ENCODE measurements around the gene ATP9B. TPM values are rescaled to one million over a fixed set of nuclear protein-coding genes. Genes with fewer than 3 reads are reported as not detected.
"Not testable (repeated sequence)": the region's sequence is repeated elsewhere in the genome, so short reads cannot be mapped to it uniquely, and the experiment has no call there.

Gene ATP9B
- total and polyA plus RNA-seq, 4 donors = 7.1 to 31.4 (median 15.5) TPM

DNA sequence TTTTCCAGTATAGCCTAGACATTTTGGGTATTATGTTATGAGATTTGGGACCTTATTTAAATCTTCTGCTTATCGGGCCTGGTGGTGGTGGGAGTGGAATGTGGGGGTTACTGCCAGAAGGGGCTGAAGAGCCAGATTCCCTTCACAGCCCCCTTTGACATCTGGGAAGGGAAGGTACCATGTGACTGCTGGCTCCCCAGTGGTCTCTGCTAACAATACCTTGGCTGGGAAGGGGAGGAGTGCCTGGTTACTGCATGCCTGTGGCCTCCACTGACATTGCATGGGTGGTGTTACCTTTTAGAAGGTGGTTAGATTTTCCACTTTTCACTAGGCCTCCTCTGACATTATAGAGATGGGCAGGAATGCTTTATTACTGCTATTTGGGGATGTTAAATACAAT is 8.0 kb downstream of the ATP9B start:
- Histone ChIP-seq H3K9ac (ENCODE audit: low read depth in 1 of 2, low read length in 2 of 2) (no peak overlapping the region), H3K9me3 (ENCODE audit: control insufficient read depth in 4 of 4, low read length in 3 of 4) (peaks cover 0 to 2% (median 0%) of the 10 kb centered on the region in 4 donors), H3K36me3 (ENCODE audit: control insufficient read depth in 4 of 4, insufficient read depth in 3 of 4, low read depth in 1 of 4, low read length in 3 of 4) (peaks cover 0 to 2% (median 0%) of the 10 kb centered on the region in 4 donors), H3K4me1 (ENCODE audit: control insufficient read depth in 4 of 4, insufficient read depth in 4 of 4, low read length in 3 of 4) (no peaks in the 10 kb centered on the region), H3K27ac (ENCODE audit: low read depth in 1 of 2, low read length in 2 of 2) (no peak overlapping the region), H3K4me3 (ENCODE audit: low read depth in 1 of 3, low read length in 3 of 3) (no peak overlapping the region), H3K27me3 (ENCODE audit: control insufficient read depth in 4 of 4, insufficient read depth in 4 of 4, low read length in 3 of 4) (no peaks in the 10 kb centered on the region)
- no peak for TF ChIP-seq RAD21 (IDR thresholded peaks at IDR 0.05)
- TF ChIP-seq SP1 (IDR thresholded peaks at IDR 0.05) = no peak
- TF ChIP-seq NR2F2 (IDR thresholded peaks at IDR 0.05) = no peak
- TF ChIP-seq YY1 (IDR thresholded peaks at IDR 0.05) = no peak
- TF ChIP-seq, protein P1, sequence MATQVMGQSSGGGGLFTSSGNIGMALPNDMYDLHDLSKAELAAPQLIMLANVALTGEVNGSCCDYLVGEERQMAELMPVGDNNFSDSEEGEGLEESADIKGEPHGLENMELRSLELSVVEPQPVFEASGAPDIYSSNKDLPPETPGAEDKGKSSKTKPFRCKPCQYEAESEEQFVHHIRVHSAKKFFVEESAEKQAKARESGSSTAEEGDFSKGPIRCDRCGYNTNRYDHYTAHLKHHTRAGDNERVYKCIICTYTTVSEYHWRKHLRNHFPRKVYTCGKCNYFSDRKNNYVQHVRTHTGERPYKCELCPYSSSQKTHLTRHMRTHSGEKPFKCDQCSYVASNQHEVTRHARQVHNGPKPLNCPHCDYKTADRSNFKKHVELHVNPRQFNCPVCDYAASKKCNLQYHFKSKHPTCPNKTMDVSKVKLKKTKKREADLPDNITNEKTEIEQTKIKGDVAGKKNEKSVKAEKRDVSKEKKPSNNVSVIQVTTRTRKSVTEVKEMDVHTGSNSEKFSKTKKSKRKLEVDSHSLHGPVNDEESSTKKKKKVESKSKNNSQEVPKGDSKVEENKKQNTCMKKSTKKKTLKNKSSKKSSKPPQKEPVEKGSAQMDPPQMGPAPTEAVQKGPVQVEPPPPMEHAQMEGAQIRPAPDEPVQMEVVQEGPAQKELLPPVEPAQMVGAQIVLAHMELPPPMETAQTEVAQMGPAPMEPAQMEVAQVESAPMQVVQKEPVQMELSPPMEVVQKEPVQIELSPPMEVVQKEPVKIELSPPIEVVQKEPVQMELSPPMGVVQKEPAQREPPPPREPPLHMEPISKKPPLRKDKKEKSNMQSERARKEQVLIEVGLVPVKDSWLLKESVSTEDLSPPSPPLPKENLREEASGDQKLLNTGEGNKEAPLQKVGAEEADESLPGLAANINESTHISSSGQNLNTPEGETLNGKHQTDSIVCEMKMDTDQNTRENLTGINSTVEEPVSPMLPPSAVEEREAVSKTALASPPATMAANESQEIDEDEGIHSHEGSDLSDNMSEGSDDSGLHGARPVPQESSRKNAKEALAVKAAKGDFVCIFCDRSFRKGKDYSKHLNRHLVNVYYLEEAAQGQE (IDR thresholded peaks at IDR 0.05) = no peak
- TF ChIP-seq, protein P2, sequence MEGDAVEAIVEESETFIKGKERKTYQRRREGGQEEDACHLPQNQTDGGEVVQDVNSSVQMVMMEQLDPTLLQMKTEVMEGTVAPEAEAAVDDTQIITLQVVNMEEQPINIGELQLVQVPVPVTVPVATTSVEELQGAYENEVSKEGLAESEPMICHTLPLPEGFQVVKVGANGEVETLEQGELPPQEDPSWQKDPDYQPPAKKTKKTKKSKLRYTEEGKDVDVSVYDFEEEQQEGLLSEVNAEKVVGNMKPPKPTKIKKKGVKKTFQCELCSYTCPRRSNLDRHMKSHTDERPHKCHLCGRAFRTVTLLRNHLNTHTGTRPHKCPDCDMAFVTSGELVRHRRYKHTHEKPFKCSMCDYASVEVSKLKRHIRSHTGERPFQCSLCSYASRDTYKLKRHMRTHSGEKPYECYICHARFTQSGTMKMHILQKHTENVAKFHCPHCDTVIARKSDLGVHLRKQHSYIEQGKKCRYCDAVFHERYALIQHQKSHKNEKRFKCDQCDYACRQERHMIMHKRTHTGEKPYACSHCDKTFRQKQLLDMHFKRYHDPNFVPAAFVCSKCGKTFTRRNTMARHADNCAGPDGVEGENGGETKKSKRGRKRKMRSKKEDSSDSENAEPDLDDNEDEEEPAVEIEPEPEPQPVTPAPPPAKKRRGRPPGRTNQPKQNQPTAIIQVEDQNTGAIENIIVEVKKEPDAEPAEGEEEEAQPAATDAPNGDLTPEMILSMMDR (IDR thresholded peaks at IDR 0.05; ENCODE audit: low read depth, low read length, missing input control) = no peak
- TF ChIP-seq EGR1 (IDR thresholded peaks at IDR 0.05; ENCODE audit: low read depth in 2 of 2) = no peak
- no peak for TF ChIP-seq JUND (IDR thresholded peaks at IDR 0.05)
- no peak for DNase-seq (ENCODE audit: low spot score)
- 92% methylated on average over 1 of the region's 1 CpG for WGBS

DNA sequence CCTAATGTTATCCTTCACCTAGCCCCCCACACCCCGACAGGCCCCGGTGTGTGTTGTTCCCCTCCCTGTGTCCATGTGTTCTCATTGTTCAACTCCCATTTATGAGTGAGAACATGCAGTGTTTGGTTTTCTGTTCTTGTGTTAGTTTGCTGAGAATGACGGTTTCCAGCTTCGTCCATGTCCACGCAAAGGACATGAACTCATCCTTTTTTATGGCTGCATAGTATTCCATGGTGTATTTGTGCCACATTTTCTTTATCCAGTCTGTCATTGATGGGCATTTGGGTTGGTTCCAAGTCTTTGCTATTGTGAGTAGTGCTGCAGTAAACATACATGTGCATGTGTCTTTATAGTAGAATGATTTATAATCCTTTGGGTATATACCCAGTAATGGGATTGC is 9.6 kb downstream of the ATP9B start:
- H3K27ac ChIP-seq (ENCODE audit: low read depth in 1 of 2, low read length in 2 of 2); H3K9ac ChIP-seq (ENCODE audit: low read depth in 1 of 2, low read length in 2 of 2); H3K36me3 ChIP-seq (ENCODE audit: control insufficient read depth in 4 of 4, insufficient read depth in 3 of 4, low read depth in 1 of 4, low read length in 3 of 4); DNase-seq (ENCODE audit: low spot score); H3K4me1 ChIP-seq (ENCODE audit: control insufficient read depth in 4 of 4, insufficient read depth in 4 of 4, low read length in 3 of 4); H3K27me3 ChIP-seq (ENCODE audit: control insufficient read depth in 4 of 4, insufficient read depth in 4 of 4, low read length in 3 of 4); H3K9me3 ChIP-seq (ENCODE audit: control insufficient read depth in 4 of 4, low read length in 3 of 4); H3K4me3 ChIP-seq (ENCODE audit: low read depth in 1 of 3, low read length in 3 of 3): not testable (repeated sequence)
- 97% methylated on average over 5 of the region's 5 CpGs for WGBS

DNA sequence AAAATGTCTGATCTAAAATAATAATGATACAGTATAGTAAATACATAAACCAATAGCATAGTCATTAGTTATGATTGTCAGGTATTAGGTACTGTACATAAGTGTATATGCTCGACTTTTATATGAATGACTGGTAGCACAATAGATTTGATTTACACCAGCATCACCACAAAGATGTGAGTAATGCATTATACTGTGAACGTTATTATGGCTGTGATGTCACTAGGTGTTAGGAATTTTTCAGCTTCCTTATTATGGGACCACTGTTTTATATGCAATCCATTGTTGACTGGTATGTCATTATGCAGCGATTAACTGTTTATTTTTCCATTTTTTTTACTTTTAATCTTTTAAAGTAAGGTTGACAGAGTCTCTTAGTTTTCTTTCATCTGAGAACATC is 23.7 kb downstream of the ATP9B start:
- TF ChIP-seq HNF4G (IDR thresholded peaks at IDR 0.05) = no peak
- TF ChIP-seq JUND (IDR thresholded peaks at IDR 0.05) = no peak
- TF ChIP-seq YY1 (IDR thresholded peaks at IDR 0.05) = no peak
- TF ChIP-seq, protein P3, sequence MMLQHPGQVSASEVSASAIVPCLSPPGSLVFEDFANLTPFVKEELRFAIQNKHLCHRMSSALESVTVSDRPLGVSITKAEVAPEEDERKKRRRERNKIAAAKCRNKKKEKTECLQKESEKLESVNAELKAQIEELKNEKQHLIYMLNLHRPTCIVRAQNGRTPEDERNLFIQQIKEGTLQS (IDR thresholded peaks at IDR 0.05) = no peak
- TF ChIP-seq RAD21 (IDR thresholded peaks at IDR 0.05) = no peak
- TF ChIP-seq HNF4A (conservative IDR thresholded peaks at IDR 0.05) = no peak
- TF ChIP-seq, protein P1 (IDR thresholded peaks at IDR 0.05) = no peak
- TF ChIP-seq NR2F2 (IDR thresholded peaks at IDR 0.05) = no peak
- TF ChIP-seq TAF1 (conservative IDR thresholded peaks at IDR 0.05) = no peak
- TF ChIP-seq, protein P4, sequence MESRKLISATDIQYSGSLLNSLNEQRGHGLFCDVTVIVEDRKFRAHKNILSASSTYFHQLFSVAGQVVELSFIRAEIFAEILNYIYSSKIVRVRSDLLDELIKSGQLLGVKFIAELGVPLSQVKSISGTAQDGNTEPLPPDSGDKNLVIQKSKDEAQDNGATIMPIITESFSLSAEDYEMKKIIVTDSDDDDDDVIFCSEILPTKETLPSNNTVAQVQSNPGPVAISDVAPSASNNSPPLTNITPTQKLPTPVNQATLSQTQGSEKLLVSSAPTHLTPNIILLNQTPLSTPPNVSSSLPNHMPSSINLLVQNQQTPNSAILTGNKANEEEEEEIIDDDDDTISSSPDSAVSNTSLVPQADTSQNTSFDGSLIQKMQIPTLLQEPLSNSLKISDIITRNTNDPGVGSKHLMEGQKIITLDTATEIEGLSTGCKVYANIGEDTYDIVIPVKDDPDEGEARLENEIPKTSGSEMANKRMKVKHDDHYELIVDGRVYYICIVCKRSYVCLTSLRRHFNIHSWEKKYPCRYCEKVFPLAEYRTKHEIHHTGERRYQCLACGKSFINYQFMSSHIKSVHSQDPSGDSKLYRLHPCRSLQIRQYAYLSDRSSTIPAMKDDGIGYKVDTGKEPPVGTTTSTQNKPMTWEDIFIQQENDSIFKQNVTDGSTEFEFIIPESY (IDR thresholded peaks at IDR 0.05) = no peak
- no peak for TF ChIP-seq EGR1 (IDR thresholded peaks at IDR 0.05; ENCODE audit: low read depth in 2 of 2)
- no peak for TF ChIP-seq FOXA1 (IDR thresholded peaks at IDR 0.05)
- no peak overlapping the region for H3K9ac ChIP-seq (ENCODE audit: low read depth in 1 of 2, low read length in 2 of 2)
- no peak overlapping the region for H3K27ac ChIP-seq (ENCODE audit: low read depth in 1 of 2, low read length in 2 of 2)
- no peak for DNase-seq (ENCODE audit: low spot score)
- peaks cover 0 to 5% (median under 1%) of the 10 kb centered on the region in 4 donors for H3K4me1 ChIP-seq (ENCODE audit: control insufficient read depth in 4 of 4, insufficient read depth in 4 of 4, low read length in 3 of 4)
- no peaks in the 10 kb centered on the region for H3K27me3 ChIP-seq (ENCODE audit: control insufficient read depth in 4 of 4, insufficient read depth in 4 of 4, low read length in 3 of 4)
- no peaks in the 10 kb centered on the region for H3K36me3 ChIP-seq (ENCODE audit: control insufficient read depth in 4 of 4, insufficient read depth in 3 of 4, low read depth in 1 of 4, low read length in 3 of 4)
- H3K9me3 ChIP-seq (ENCODE audit: control insufficient read depth in 4 of 4, low read length in 3 of 4) = no peaks in the 10 kb centered on the region
- WGBS = 86% methylated on average over 3 of the region's 3 CpGs
- H3K4me3 ChIP-seq (ENCODE audit: low read depth in 1 of 3, low read length in 3 of 3) = no peak overlapping the region

Data from liver (tissue), 9 donors.